HG03571 (cell line): ENCODE data around the gene XPO4.
"Not testable (repeated sequence)": the region's sequence is repeated elsewhere in the genome, so short reads cannot be mapped to it uniquely, and the experiment has no call there.

Source experiments
- ATAC-seq: cut with Tn5 transposase; IDR thresholded peaks from one replicate; pipeline ENCODE4 v1.9.1; 2021; ENCODE audit not compliant: unreplicated experiment

Gene XPO4

GRCh38 chr13:20902438-20903163, at the start of gene XPO4:
Gene XPO4 (minus strand): TSS chr13:20902746. CDS start chr13:20902738, 8 bp downstream.
- ATAC-seq: peak; percentile 95

DNA sequence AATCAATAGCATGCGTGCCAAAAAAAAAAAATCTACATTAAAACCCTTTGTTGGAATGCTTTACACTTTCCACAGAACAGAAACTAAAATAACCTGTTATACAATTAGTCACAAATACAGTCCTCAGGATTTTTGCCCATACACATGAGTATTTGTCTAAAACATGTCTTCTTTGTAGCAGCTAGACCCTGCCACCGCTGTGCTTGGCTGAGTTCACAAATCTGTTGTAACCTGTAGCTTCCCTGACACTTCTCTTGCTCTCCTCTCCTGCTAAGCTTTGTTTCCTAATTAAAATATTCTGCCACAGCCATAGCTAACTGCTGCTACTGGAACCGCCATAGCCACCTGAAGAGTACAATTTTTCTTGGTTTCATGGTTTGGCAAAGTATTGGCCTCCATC, 45.5 kb upstream of the XPO4 start:
- not testable (repeated sequence) for ATAC-seq

GRCh38 chr13:20945952-20946383, 43.4 kb upstream of the XPO4 start:
- no peak for ATAC-seq

DNA sequence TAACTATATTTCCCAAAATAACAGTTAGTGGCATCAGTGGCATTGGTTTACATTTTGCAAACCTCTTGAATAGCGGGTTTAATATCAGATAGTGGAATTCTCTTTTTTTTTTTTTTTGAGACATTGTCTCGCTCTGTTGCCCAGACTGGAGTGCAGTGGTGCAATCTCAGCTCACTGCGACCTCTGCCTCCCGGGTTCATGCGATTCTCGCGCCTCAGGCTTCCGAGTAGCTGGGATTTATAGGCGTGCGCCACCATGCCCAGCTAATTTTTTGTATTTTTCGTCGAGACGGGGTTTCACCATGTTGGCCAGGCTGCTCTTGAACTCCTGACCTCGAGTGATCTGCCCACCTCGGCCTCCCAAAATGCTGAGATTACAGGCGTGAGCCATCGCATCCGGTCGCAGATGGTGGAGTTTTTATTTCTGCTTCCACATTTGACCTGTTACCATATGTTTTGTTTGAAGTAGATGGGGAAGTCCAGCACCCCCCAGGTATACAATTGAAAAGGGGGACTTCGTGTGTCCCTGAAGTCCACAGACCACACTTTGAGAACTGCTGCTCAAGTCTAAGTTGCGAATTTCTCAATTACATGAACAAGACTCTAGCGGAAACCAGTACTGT, 40.5 kb upstream of the XPO4 start:
- no peak for ATAC-seq

- ATAC-seq: not testable (repeated sequence)
Measured at GRCh38 chr13:20940511-20940910, 38.0 kb upstream of the XPO4 start.

DNA sequence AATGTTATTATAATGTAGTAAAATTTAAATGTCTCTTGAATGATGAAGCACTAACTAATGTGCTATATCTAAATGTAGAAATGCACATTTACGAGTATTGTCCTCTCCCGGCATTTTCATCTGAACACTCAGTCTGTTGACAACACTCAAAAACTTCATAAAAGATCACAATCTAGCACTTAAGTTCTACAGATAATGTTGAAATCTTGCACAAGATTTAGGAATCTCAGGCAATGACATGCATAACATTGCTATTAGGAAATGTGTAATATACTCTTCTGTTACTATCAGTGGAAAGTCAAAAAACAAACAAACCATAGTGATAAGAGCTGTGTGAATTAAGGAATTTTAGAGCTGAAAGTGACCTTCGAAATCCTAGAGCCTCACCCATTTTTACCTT, 37.5 kb upstream of the XPO4 start:
- ATAC-seq: no peak

DNA sequence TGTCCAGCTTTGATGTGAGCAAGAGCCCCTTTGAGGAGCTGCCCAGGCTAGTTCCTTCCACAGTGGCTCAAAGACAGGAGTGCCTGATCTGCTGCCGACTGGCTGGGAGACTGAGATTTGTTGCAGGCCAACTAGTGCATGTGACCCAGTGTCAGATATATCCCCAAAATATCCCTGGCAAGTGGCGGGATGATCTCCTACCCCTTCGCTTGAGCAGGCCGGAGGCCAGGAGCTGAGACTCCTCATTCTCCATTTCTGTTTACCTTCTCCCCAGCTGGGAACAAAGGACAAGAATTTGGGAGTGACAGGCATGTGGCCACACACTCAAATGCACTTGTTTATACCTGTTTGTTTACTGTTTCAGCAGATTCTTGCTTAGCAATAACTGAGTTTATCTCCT, 37.1 kb upstream of the XPO4 start:
- no peak for ATAC-seq

DNA sequence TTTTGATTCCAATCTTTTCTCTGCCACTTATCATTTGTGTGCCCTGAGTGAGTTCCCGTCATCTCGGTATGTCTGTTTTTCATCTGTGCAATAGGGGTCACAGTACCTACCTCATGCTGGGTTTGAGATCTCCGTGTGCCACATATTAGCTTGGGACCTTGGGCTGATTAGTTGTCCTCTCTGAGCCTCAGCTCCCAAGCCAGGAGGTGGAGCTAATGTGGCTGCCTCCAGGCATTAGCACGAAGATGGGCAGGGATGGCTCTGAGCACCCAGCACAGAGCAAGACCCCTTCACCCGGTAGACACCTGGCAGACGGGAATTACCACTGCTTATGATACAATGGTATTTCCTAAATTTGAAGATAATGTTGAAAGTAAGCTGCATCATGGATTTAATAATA, 35.8 kb upstream of the XPO4 start:
- no peak for ATAC-seq

DNA sequence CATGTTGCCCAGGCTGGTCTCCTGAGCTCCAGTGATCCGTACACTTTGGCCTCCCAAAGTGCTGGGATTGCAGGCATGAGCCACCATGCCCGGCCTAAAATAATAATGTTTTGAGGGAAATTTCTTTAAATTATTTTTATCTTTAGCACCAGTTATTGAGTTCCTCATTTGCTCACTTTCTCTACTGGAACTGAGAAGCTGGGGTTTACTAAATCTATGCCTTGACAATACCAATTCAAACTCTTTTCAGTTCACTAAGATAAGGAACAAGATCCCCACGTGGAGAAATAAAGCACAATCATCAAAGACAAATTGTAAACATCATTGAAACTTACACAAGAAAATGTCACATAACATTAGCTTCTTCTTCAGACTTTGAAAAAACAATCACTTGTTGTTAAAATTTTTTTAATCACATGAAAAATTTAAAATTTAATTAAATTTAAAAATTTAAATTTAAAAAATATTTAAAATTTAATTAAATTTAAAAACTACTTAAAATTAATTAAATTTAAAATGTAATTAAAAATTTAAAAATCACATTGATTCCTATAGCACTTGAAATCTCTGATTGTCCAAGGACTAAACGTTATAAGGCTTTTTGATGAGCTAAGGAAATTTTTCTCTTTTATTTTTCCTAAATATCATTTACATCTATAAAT, 25.2 kb upstream of the XPO4 start:
- ATAC-seq: no peak

- not testable (repeated sequence) for ATAC-seq
Measured at GRCh38 chr13:20925395-20925790, 22.8 kb upstream of the XPO4 start.

GRCh38 chr13:20924758-20925394, 22.3 kb upstream of the XPO4 start:
- no peak for ATAC-seq

- no peak for ATAC-seq
Measured at GRCh38 chr13:20923272-20923671, 20.7 kb upstream of the XPO4 start.

DNA sequence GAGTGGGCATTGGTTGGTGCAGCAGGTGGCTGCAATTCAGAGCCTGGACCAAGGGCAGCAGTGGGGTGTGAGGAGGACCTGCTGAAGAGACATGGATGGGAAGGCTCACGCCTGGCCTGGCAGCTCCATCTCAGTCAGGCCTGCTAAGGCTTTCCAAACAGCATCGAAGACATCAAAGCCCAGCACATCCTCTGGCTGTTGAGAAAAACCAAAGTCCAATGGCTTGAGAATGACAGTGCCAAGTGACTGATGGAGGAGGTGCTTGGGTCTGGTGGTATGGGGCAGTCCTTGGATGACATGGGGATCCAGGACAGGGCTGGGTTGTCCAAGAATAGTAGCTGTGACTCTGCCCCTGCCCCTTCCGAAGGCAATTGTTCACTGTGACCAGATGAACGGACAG, 19.0 kb upstream of the XPO4 start:
- ATAC-seq: no peak

DNA sequence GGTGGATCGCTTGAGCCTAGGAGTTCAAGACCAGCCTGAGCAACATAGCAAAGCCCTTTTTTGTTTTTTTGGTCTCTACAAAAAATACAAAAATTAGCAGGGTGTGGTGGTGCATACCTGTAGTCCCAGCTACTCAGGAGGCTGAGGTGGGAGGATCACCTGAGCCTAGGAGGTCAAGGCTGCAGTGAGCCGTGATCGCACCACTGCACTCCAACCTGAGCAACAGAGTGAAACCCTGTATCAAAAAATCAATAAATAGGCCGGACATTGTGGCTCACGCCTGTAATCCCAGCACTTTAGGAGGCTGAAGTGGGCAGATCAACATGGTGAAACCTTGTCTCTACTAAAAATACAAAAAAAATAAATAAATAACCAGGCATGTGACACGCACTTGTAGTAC, 13.1 kb upstream of the XPO4 start:
- not testable (repeated sequence) for ATAC-seq

DNA sequence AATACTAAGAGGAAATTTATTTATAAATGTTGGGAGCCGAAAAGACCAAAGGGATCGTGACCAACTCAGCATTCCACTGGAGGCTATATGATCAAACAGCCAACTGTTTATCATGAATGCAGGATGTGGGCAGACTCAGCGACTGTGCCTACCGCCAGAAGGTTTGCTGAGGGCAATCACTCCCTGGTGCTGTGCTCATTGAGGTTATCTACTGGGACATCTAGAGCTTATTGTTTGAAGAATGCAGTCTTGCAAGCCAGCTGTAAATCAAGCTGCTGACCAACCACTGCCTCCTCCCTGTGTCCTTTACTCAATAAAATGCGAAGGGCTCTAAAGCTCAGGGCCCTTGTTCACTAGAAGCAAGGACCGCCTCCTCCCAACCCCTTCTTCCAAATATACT, 8.5 kb upstream of the XPO4 start:
- no peak for ATAC-seq

- no peak for ATAC-seq
Measured at GRCh38 chr13:20908714-20909497, 6.4 kb upstream of the XPO4 start.

DNA sequence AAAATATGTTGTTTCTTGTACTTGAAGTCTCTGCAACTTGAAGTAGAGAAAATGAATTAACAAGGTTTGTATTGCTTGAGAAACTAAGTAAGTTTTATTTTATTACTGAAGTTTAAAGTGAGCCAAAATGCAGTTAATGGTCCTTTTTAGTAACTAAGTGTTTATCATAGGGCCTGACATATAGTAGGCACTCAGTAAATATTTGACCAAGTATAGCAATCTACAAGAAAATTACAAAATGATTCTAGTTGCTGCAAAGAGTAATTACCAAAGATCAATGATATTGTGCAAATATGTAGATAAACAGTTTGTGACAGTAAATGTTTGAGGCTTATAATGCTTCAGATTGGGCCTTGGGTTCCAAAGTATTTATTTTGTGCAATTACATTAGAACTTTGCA, 2.4 kb upstream of the XPO4 start:
- no peak for ATAC-seq

DNA sequence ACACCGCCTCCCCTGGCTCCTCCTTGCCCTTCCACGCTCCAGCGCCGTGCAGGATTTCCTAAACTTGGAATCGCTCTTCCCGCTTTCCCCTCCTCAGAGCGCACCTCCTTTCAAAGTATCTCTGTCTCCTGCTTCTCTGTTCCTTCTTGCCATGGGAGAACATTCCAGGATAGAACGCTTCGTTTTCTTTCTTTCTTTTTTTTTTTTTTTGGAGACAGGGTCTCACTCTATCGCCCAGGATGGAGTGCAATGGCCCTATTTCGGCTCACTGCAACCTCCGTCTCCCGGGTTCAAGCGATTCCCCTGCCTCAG, 574 bp upstream of the XPO4 start:
- ATAC-seq: no peak

DNA sequence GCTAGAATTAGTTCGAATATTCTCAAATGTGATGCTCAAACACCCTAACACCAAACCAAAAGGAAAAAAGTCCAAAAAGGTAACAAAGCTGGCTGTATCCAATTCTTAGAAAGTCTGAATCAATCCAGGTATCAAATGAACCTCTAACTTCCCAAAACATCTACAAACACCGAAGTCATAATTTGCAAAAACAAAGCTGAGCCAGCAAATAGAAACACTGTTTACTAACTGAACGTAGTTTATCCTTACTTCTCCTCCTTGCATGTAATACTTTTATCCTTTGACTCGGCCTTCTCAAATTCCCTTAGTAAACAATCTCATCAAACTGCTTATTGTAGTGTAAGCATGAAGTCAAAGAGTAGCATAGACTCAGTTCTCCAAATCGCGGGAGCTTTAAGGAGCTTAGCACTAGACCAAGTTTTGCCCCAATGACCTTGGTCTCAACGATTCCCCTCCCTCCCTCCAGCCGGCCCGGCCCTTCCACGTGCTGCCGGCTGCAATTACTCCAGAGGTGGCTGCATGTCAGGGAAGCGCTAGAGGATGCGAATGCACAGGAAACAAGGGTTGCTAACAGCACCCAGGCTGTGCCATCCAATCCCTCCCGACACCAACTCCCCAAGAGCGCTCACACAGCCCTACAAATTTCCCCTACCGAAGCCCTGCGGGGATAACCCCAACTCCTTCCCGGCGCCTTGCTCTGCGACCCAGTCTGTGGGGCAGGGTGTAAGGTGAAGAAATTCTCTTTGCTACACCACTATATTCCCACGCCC, 693 bp downstream of the XPO4 start:
- ATAC-seq: peak; percentile 15

- no peak for ATAC-seq
Measured at GRCh38 chr13:20894245-20894644, 8.3 kb downstream of the XPO4 start.
